HG03135 (cell line): Measurements from ENCODE around the gene SLC6A12.

Source experiments
- ATAC-seq: cut with Tn5 transposase; IDR thresholded peaks from one replicate; pipeline ENCODE4 v1.9.1; 2021; ENCODE audit warnings: mild to moderate bottlenecking, moderate library complexity; ENCODE audit not compliant: unreplicated experiment

SLC6A12 gene

DNA sequence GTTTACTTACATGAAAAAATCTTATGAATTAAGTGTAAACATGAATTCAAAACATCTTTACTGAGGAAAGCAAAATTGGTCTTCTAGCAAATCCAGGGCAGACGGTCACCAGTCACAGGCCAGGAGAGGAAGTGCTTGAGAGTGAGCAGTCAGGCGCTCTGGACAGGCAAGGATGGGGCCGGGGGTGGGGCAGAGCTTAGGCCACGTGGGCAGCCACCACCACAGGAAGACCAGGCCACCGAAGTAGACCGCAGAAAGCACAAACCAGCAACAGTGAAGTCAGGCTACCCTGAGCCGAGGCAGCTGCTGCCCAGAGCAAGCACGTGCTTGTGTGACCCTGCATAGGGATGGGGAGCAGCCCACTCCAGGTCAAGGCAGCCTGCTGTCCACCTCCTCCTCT is 33.5 kb downstream of the SLC6A12 start:
- no peak for ATAC-seq

DNA sequence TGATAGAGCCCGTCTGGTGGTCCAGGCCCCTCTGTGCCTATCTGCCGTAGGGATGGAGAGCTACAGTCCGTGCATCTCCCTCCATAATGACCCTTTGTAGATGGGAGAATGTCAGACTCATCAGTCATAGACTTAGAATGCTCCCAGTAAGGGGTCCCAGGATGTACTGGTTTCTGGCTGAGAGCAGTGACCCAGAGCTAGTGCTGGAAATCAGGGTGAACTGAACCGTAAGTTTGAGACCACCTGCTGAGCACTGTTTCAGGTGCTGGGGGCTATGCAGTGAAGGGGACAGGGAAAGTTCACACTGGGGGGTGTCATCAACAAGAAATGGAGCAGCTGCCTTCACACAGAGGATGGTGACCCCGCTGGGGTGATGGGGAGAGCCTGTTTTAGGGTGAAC is 34.1 kb downstream of the SLC6A12 start:
- no peak for ATAC-seq

- ATAC-seq, result no peak
Observed at GRCh38 chr12:179131-179884, 34.6 kb downstream of the SLC6A12 start.

DNA sequence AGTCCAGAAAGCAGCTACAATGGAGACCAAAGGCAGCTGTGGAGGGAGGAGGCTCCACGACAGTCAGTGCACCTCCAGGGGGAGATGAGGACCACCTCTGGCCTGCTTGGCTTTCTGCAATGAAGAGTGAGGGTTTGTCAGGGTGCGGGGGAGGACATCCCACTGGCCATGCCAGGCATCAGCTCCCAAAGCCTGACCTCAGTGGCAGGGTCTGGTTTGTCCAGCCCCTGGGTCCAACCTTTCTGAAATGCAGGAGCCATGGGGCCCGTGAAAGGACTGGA is 35.2 kb downstream of the SLC6A12 start:
- ATAC-seq, result no peak

DNA sequence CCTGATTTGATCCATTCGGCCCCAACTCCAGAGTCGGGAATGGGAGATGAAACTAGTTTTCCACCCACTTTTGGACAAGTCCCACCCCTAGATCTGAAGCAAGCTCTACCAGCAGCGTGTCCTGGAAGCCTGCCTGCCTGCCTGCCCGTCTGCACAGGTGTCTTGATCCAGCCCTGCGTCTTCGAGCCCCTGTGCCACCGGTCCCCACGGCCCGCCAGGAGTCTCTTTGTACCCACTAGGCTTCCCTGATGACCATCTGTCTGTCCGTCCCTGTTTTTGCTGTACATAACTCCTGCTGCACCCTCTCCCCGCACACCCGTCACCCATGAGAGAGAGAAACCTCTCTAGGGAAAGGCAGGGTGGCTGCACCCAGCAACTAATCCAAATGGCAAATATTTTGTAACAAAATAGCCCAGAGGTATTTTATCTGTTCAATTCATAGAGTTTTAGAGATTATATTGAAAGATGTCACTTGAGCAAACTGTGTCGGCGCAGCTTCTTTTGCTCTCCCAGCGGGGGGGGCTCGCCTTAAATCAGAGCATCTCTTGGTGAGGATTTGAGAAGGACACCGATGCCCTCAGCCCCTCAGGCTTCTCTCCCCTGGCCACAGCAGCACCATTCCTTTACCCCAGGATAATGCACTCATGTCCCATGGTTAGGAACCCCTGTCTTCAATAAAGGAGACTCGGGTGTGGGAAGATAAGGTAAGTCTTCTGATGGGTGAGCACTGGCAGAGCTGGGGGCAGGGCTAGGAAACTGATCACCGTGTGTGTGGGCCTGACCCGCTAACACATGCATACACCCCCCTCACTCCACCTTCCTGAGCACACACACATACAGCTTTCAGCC is 35.8 kb downstream of the SLC6A12 start:
- ATAC-seq, result no peak

- no peak for ATAC-seq
Observed at GRCh38 chr12:177336-177979, 36.5 kb downstream of the SLC6A12 start.

DNA sequence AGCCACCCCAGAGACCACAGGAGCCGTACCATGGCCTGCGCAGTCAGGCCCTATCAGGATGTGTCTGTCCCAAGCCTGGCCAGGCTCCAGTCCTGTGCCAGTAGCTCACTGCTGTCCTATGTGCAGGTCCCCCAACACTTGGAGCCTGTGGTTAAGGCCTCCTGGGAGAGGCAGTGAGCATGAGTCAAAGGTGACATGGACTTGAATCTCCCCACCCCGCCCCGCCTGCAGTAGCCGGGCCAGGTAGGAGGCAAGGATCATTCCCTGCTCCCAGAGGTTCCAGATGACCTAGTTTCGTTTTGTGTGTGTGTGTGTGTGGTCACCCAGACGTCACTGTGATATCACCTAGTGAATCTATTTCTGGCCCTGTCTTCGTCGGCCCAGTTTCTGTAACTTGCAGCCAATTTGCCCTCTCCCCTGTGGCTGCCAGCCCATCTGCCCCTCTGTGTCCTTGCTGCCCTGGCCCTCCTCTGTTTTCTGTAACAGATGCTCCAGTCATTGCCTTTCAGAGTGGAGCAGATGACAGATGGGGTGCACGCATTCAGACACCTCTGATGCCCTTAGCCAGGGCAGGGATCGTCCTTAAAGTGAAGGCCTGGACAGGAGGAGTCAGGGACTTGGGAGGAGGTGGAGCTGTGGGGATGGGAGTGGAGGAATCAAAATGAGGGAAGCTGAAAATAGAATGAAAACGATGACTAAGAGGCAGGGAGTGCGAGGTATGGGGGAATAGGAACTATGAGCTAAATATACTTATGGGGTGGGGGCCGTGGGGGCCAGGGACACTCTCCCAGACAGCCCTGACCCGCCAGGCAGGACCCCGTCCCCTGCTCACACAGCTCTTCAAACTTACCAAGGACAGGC is 37.4 kb downstream of the SLC6A12 start:
- ATAC-seq, result no peak

DNA sequence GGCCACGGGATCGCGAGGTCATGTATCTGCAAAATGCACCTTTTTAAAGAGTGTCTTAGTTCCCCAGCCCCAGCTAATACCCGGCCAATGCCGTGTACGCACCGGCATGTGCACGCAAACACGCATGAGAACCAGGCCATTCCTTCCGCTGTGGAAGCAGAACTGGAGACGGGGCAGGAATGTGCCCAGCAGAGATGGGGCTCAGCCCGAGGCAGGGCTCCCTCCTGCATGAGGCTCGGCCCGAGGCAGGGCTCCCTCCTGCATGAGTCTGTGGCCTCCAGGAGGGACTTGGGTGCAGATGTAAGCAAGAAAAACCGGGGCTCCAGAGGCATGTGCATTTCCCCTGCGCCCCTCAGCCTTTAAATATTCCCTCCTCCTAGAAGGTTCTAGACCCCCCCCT is 38.2 kb downstream of the SLC6A12 start:
- ATAC-seq, result no peak

DNA sequence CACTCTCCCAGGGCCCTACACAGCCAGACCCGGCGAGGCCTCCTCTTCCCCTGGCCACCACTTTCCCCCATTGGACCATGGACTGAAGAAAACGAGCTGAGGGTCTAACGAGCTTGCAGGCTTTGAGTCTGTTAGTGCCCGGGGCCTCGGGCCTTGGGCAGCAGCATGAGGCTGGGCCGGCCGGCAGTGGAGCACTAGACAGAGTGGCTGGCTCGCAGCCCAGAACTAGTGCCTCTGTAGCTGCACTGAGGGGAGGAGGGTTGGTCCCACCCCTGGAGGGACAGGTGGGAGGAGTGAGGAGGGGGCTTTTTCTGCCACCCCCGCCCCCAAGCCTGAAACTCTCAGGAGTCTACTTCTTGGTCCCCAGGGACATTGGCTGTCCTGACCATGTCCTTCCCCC is 38.7 kb downstream of the SLC6A12 start:
- ATAC-seq, result no peak

DNA sequence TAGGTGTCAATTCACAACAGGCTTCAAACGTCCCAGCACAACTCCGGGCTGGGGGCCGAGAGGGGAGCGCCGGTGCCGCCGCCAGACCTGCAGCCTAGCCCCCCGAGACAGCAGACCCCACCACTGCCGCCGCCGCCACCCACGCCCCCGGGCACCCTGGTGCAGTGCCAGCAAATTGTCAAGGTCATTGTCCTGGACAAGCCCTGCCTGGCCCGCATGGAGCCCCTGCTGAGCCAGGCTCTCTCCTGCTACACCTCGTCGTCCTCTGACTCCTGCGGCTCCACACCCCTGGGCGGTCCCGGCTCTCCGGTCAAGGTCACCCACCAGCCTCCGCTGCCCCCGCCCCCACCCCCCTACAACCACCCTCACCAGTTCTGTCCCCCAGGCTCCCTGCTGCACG is 39.4 kb downstream of the SLC6A12 start:
- no peak for ATAC-seq

- ATAC-seq, result no peak
Observed at GRCh38 chr12:174124-174523, 39.8 kb downstream of the SLC6A12 start.

DNA sequence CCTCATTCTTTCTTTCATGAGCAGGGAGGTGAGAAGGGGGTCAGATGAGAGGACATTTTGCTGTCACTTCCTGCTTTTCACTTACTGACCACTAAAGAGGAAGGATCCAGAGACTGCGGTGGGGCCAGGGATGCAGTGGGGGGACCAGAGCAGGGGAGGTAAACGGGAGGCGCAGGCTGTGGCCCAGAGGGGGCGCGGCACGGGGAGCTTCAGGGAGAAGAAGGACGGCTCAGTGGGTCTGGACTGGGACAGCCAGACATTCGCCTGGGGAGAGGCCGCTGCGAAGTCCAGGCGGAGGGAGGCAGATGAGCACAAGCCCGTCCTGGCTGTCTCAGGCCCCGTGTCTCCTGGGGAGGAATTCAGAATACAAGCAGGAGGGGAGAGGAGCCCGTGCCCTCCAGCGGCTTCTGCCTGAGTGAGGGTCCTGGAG is 41.2 kb downstream of the SLC6A12 start:
- no peak for ATAC-seq

- no peak for ATAC-seq
Observed at GRCh38 chr12:171743-172676, 41.9 kb downstream of the SLC6A12 start.

DNA sequence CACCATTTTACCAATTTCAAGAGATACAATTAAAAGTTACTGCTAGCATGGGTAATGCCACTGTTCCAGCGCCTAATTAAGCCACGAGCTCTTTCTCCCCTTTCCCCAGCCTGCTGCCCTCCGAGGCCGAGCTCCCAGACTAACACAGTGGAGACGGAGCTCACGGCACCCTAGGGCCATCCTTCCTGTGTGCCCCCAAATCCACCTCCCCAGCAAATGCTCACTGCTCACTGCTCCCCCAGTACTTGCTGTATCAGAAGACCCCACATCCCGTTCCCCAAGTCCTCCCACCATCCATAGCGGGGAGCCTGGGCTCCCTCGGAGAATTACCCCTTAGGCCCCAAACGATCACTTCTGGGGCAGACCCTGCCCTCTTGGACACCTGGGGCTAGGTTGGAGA is 42.7 kb downstream of the SLC6A12 start:
- ATAC-seq, result no peak

- ATAC-seq, result no peak
Observed at GRCh38 chr12:170371-171225, 43.4 kb downstream of the SLC6A12 start.

- no peak for ATAC-seq
Observed at GRCh38 chr12:169528-170370, 44.2 kb downstream of the SLC6A12 start.

DNA sequence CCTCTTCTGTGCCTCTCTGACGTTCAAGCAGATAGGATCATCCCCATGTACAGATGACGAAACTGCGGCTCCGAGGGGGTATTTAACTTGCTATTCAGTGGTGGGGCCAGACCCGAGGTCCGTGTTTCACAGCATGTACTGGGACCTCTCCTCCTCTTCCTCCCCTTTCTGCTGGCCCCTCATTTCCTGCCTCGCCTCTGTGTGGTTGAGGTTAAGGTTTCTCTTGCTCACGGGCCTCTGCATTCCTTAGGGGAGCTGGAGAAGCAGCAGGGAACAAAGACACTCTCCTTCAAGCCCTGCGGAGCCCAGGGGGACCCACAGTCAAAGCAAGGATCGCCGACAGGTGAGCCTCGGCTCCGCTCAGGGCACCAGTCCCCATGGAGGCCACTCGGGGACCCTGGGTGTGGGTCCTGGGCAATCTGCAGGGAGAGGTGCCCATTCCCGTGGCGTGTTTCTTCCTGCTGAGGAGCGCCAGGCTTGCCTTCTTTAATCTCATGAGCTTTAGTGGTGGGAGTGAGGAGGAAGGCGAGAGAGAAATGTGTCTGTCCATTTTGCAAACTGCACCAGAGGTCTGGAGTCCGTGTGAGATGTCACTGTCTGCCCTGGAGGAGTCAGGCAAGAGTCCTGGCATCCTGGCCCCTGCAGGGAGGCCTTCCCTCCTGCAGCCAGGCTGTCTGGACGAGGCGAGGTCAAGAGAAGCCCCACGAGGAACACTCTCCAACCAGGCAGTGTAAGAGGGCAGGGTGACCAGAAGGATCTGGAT is 45.0 kb downstream of the SLC6A12 start:
- ATAC-seq, result no peak
